Measurements from ENCODE around the gene IFNG-AS1.

- no peak for TF ChIP-seq CTCF (IDR thresholded peaks at IDR 0.05)
- TF ChIP-seq POLR2A (IDR thresholded peaks at IDR 0.05), result no peak
These were observed 30.8 kb downstream of the IFNG-AS1 start for GRCh38 chr12:68020049-68020448.
